Esophagus muscularis mucosa (tissue), 4 donors: ENCODE results near the gene CEP89. TPM values are rescaled to one million over a fixed set of nuclear protein-coding genes. Genes with fewer than 3 reads are reported as not detected.

Source experiments
- DNase-seq: peaks from one replicate; pipeline ENCODE4 v3.0.0-alpha.2; 2017; ENCODE audit errors: extremely low spot score
- H3K27ac ChIP-seq, 4 donors: fragments of 200-600 bp; sonication (generic); replicated peaks in 1 of 4; 1 replicate in 3 of 4; 2 replicates in 1 of 4; pipeline ENCODE4 v1.5.1; 2016 to 2019; ENCODE audit warnings: mild to moderate bottlenecking in 1 of 4
- H3K27me3 ChIP-seq, 4 donors: fragments of 200-600 bp; sonication (generic); one replicate each; pipeline versions ENCODE4 v1.5.1 to v1.6.0; 2016 to 2019
- H3K36me3 ChIP-seq, 4 donors: fragments of 200-600 bp; sonication (generic); one replicate each; pipeline ENCODE4 v1.5.1; 2016 to 2019
- H3K4me1 ChIP-seq, 4 donors: fragments of 200-600 bp; sonication (generic); one replicate each; pipeline ENCODE4 v1.5.1; 2016 to 2019
- H3K4me3 ChIP-seq, 4 donors: fragments of 200-600 bp; sonication (generic); 1 replicate in 2 of 4; 2 replicates in 2 of 4; pipeline ENCODE4 v1.5.1; 2016 to 2019; ENCODE audit warnings: mild to moderate bottlenecking in 4 of 4, moderate library complexity in 1 of 4
- H3K9me3 ChIP-seq, 4 donors: fragments of 200-600 bp; sonication (generic); 1 replicate in 3 of 4; 2 replicates in 1 of 4; pipeline ENCODE4 v1.5.1; 2016 to 2019
- EP300 ChIP-seq: sonication (generic); formaldehyde crosslinking; IDR thresholded peaks from one replicate; pipeline ENCODE4 v1.6.1; 2017; ENCODE audit warnings: antibody characterized with exemption
- POLR2A ChIP-seq: fragments of 450-650 bp; IDR thresholded peaks from one replicate; pipeline ENCODE4 v1.6.1; 2017; ENCODE audit warnings: antibody characterized with exemption, moderate library complexity, mild to moderate bottlenecking, low read depth
- POLR2AphosphoS5 ChIP-seq, 2 donors: sonication (generic); formaldehyde crosslinking; IDR thresholded peaks; one replicate each; pipeline ENCODE4 v1.6.1; 2017; ENCODE audit warnings: antibody characterized with exemption in 2 of 2
- WGBS: methylation state at CpG from one replicate; pipeline ENCODE4 v1.1.5; 2018; 5-methylcytosine and 5-hydroxymethylcytosine counted together
- intact Hi-C: fragments of 100-400 bp; cut with DNase I; formaldehyde crosslinking; loops from one replicate; pipeline ENCODE4 v1.15.1; 2023
- small RNA-seq, 3 donors: library from RNA; depleted of rRNA; stranded (forward); fragments of <200 nt; gene quantifications; one replicate each; pipeline ENCODE3, GENCODE V24; 2016
- total RNA-seq, 4 donors: library from RNA; depleted of rRNA; stranded (reverse); fragments of >200 nt; gene quantifications; one replicate each; pipeline versions ENCODE4 v1.1.0 to v1.2.1, GENCODE V29; 2016
- TF ChIP-seq, protein P1 (sequence below), 3 experiments: fragments of 200-600 bp in 2 of 3; fragments of 450-650 bp in 1 of 3; sonication (generic) in 2 of 3; IDR thresholded peaks; one replicate each; pipeline ENCODE4 v1.5.1; 2017 to 2019; ENCODE audit warnings: antibody characterized with exemption in 3 of 3, mild to moderate bottlenecking in 2 of 3, moderate library complexity in 1 of 3

The CEP89 gene
- total RNA-seq, 4 donors from 2014 or later: 9.1 to 20.4 (median 18.4) TPM

DNA sequence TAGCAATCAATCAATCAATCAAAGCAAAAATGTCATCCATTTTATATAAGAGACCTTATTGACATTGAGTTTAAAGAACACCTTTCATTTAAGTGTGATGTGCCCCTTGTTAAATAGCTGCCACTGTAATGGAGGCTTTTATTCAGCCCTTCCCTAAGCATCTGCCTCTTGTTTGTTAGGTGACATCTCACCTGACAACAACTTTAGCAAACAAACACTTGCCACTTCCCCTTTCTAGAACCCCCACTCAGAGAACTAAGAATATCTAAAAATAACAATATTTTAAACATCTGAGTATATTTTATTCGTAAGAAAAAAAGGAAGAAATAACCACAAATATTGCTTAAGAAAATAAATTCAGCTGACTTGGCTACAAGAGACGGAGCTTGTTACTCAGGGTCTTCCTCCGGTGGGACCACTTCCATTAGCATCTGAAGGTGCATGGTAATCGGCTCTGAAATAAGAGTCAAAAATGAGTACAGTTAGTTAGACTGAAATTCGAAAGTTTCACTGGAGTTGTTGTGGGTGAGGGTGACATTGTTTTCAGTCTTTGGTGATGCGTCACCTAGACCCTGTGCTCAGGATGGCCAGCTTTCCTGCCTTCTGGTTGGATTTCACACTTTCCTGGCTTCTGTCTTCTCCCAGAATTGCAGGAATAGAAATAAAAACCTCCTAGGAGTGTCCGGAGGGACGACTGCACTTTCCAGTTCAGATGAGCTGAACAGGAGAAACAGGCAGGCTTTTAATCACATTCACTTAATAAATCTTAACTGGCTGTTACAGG, 141.3 kb downstream of the CEP89 start:
- TF ChIP-seq, protein P1, sequence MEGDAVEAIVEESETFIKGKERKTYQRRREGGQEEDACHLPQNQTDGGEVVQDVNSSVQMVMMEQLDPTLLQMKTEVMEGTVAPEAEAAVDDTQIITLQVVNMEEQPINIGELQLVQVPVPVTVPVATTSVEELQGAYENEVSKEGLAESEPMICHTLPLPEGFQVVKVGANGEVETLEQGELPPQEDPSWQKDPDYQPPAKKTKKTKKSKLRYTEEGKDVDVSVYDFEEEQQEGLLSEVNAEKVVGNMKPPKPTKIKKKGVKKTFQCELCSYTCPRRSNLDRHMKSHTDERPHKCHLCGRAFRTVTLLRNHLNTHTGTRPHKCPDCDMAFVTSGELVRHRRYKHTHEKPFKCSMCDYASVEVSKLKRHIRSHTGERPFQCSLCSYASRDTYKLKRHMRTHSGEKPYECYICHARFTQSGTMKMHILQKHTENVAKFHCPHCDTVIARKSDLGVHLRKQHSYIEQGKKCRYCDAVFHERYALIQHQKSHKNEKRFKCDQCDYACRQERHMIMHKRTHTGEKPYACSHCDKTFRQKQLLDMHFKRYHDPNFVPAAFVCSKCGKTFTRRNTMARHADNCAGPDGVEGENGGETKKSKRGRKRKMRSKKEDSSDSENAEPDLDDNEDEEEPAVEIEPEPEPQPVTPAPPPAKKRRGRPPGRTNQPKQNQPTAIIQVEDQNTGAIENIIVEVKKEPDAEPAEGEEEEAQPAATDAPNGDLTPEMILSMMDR (IDR thresholded peaks at IDR 0.05): no peak
- TF ChIP-seq POLR2A (no peak), POLR2AphosphoS5 (IDR thresholded peaks at IDR 0.05) (no peak), EP300 (no peak)
- Histone ChIP-seq H3K27me3 (no peaks in the 10 kb centered on the region), H3K4me1 (peaks cover 0 to 6% (median 2%) of the 10 kb centered on the region in 4 donors), H3K9me3 (no peaks in the 10 kb centered on the region), H3K4me3 (no peak overlapping the region), H3K36me3 (peaks cover 0 to 15% (median 3%) of the 10 kb centered on the region in 4 donors), H3K27ac (no peak overlapping the region)
- 85% methylated on average over 8 of the region's 8 CpGs for WGBS
- DNase-seq: no peak
- intact Hi-C loops: no loop called here

DNA sequence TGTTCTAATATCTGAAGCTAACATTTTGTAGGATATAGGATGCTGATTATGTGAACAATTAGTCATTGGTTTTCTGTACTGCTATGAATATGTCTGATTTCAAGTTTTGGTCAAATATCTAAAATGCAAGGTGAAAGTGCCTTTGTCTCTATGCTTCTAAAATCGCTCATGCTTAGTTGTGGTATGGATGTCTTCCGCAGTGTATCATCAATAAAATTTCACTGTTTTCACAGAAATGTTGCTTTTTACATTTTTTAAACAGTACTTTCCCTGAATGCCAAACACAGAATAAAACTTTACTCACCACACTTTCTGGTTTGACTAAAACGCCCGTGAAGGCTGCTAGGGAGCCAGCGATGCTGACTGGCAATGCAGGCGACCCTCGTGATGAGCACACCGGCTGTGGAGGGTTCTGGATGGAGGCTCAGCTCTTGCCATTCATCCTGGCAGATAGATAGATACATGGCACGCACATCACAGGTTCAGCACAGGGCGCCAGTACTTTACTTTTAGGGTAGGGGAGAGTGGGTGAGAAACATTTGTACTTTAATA, 142.3 kb downstream of the CEP89 start:
- H3K27ac ChIP-seq: no peak overlapping the region
- WGBS: 91% methylated on average over 10 of the region's 10 CpGs
- no peak for DNase-seq
- H3K27me3 ChIP-seq: peaks cover 0 to 6% (median 0%) of the 10 kb centered on the region in 4 donors
- no peak for TF ChIP-seq POLR2A
- TF ChIP-seq, protein P1 (IDR thresholded peaks at IDR 0.05): no peak
- H3K4me3 ChIP-seq: no peak overlapping the region
- H3K4me1 ChIP-seq: peaks cover 0 to 3% (median under 1%) of the 10 kb centered on the region in 4 donors
- no peaks in the 10 kb centered on the region for H3K9me3 ChIP-seq
- H3K36me3 ChIP-seq: peaks cover 0 to 15% (median 3%) of the 10 kb centered on the region in 4 donors
- intact Hi-C loops: no loop called here

DNA sequence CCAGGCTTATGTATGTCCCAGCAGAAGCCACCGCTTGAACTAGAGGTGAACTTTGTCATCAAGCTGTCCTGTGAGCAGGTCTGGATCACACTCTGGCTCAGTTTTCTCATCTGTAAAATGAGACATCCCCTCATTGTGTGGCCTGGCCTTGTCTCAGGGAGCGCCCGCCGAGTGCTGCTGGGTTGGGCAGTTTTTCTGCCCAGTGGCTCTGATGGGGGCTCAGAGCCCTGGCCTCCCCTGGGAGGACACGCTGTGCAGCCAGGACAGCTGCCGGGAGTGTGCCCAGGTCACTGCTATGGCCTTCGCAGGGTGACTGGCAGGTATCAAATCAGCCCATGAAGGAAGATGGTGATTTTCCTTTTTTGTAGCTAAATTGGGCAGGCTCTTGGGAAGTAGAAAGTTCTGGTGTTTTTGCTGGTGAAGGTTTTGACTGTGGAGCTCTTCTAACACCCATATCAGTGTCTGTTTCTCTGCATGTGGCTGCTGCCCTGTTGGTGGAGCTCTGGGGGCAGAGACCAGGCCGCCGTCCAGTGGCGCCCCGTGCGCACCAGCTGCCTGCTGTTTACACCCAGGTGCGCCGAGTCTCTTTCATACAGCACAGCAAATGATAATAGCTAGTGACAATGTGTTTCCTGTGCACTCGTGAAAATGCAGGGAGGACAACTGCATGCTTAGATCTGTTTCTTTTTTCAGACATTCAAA, 143.0 kb downstream of the CEP89 start:
- no peaks in the 10 kb centered on the region for H3K9me3 ChIP-seq
- peaks cover 0 to 12% (median 0%) of the 10 kb centered on the region in 4 donors for H3K27me3 ChIP-seq
- intact Hi-C loops: no loop called here
- 95% methylated on average over 12 of the region's 15 CpGs for WGBS
- TF ChIP-seq EP300 (no peak), POLR2A (no peak), POLR2AphosphoS5 (IDR thresholded peaks at IDR 0.05) (no peak)
- TF ChIP-seq, protein P1 (IDR thresholded peaks at IDR 0.05): no peak
- DNase-seq: no peak
- no peaks in the 10 kb centered on the region for H3K4me1 ChIP-seq
- peaks cover 0 to 15% (median 3%) of the 10 kb centered on the region in 4 donors for H3K36me3 ChIP-seq
- no peak overlapping the region for H3K27ac ChIP-seq
- H3K4me3 ChIP-seq: no peak overlapping the region

DNA sequence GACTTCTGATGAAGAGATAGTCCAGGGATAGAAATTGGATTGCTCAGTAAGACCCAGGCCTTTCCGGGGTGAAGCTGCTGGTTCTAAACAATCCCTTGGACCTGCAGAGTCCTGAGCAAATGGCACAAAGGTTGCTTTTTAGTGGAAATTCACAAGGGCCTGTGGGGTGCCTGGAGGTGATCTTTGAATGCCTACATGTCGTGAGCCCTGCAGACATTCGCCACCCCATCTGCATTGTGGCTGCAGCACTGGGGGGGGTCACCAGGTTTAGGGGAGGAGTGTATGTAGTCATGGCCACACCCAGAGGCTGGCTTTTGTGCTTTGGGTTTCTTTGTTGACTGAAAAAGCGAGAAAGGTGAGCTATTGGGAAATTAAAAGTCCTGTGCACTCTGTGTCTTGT, 143.6 kb downstream of the CEP89 start:
- Histone ChIP-seq H3K4me3 (no peak overlapping the region), H3K4me1 (no peaks in the 10 kb centered on the region), H3K36me3 (peaks cover 0 to 15% (median 3%) of the 10 kb centered on the region in 4 donors), H3K27ac (no peak overlapping the region), H3K9me3 (no peaks in the 10 kb centered on the region), H3K27me3 (peaks cover 0 to 19% (median 0%) of the 10 kb centered on the region in 4 donors)
- WGBS: 85% methylated on average over 4 of the region's 4 CpGs
- DNase-seq: no peak
- TF ChIP-seq, protein P1 (IDR thresholded peaks at IDR 0.05): no peak
- TF ChIP-seq EP300: no peak
- TF ChIP-seq POLR2A: no peak
- no peak for TF ChIP-seq POLR2AphosphoS5 (IDR thresholded peaks at IDR 0.05)
- intact Hi-C loops: no loop called here

Small RNA genes within 50 kb of the gene (small RNA-seq; reads per million reads assigned to genes)
- gene RN7SKP22: 0 reads per million in 3 donors

Other genes with a start within 250 kb of the CEP89 start
- under 1 TPM in 3 of 4 donors, not detected in 1; 0.33 to 0.78 (median 0.52) TPM for gene SLC7A9, start 102.2 kb downstream of the CEP89 start, total RNA-seq
- gene FAAP24, start 284 bp upstream of the CEP89 start, total RNA-seq: 1 to 10 TPM in 1 of 4 donors, under 1 TPM in 3; 0.39 to 1.2 (median 0.68) TPM
- 1 to 10 TPM in 2 of 4 donors, under 1 TPM in 2; 0.75 to 3.7 (median 1.5) TPM for gene RHPN2, start 92.9 kb upstream of the CEP89 start, total RNA-seq
- 1 to 10 TPM; 5.4 to 8.9 (median 7.3) TPM for gene GPATCH1, start 109.2 kb upstream of the CEP89 start, total RNA-seq
- not detected for gene WDR88, start 160.2 kb upstream of the CEP89 start, total RNA-seq
- 10 to 100 TPM; 34.5 to 76.7 (median 62.6) TPM for gene LRP3, start 222.4 kb upstream of the CEP89 start, total RNA-seq